ENCODE measurements around the gene MYH7B. TPM values are rescaled to one million over a fixed set of nuclear protein-coding genes. Genes with fewer than 3 reads are reported as not detected.

MYH7B gene
- total RNA-seq, 5 donors from 2014 or later (not counting 1 experiment from before 2014, with no cell fraction given), result 0.48 to 0.76 (median 0.67) TPM

GRCh38 chr20:34920055-34920454 is 35.6 kb upstream of the MYH7B start:
- no peak overlapping the region for H3K4me3 ChIP-seq (ENCODE audit: control insufficient read depth in 1 of 2, extremely low read depth in 1 of 2, low read length in 1 of 2)
- peaks cover 20% of the 10 kb centered on the region for H3K36me3 Mint-ChIP-seq
- no peak for ATAC-seq (replicated peaks in 1 of 4)
- H3K36me3 ChIP-seq (ENCODE audit: control insufficient read depth in 2 of 2, extremely low read depth in 1 of 2, insufficient read depth in 1 of 2, low read length in 1 of 2), result peaks cover 2 to 5% of the 10 kb centered on the region in 2 donors
- H3K4me1 ChIP-seq (ENCODE audit: control insufficient read depth in 1 of 2, extremely low read depth in 1 of 2, insufficient read depth in 2 of 2, low read length in 2 of 2), result peaks cover 0 to 10% of the 10 kb centered on the region in 2 experiments
- no peaks in the 10 kb centered on the region for H3K27me3 Mint-ChIP-seq
- H3K27me3 ChIP-seq (replicated peaks in 1 of 2; ENCODE audit: control insufficient read depth in 2 of 2, extremely low read depth in 1 of 2, insufficient read depth in 2 of 2, low read length in 1 of 2), result no peaks in the 10 kb centered on the region
- H3K4me3 Mint-ChIP-seq, result no peak overlapping the region
- H3K27ac ChIP-seq (ENCODE audit: low read length), result no peak overlapping the region
- H3K9me3 ChIP-seq, result no peaks in the 10 kb centered on the region
- no peaks in the 10 kb centered on the region for H3K9me3 Mint-ChIP-seq
- DNase-seq, result no peak
- CTCF ChIA-PET, result no interaction called here
- peaks cover 20 to 26% (median 23%) of the 10 kb centered on the region in 3 donors for H3K4me1 Mint-ChIP-seq
- POLR2A ChIA-PET, result interaction anchor here in 1 of 2 donors (0.8 kb wide), 1 partner anchor 26 kb away, joined by 6 read pairs; no protein-coding TSS in a partner anchor
- H3K27ac Mint-ChIP-seq, result no peak overlapping the region

- Mint-ChIP-seq H3K27me3 (no peaks in the 10 kb centered on the region), H3K27ac (no peak overlapping the region)
These were observed 34.2 kb upstream of the MYH7B start for GRCh38 chr20:34921436-34921835.

GRCh38 chr20:34922654-34923381 is 32.9 kb upstream of the MYH7B start:
- Histone ChIP-seq H3K4me3 (ENCODE audit: control insufficient read depth in 1 of 2, extremely low read depth in 1 of 2, low read length in 1 of 2) (no peak overlapping the region), H3K27me3 (replicated peaks in 1 of 2; ENCODE audit: control insufficient read depth in 2 of 2, extremely low read depth in 1 of 2, insufficient read depth in 2 of 2, low read length in 1 of 2) (no peaks in the 10 kb centered on the region), H3K4me1 (ENCODE audit: control insufficient read depth in 1 of 2, extremely low read depth in 1 of 2, insufficient read depth in 2 of 2, low read length in 2 of 2) (peaks cover 2 to 14% of the 10 kb centered on the region in 2 experiments), H3K9me3 (no peaks in the 10 kb centered on the region), H3K27ac (ENCODE audit: low read length) (no peak overlapping the region), H3K36me3 (ENCODE audit: control insufficient read depth in 2 of 2, extremely low read depth in 1 of 2, insufficient read depth in 1 of 2, low read length in 1 of 2) (peaks cover 12 to 14% of the 10 kb centered on the region in 2 donors)
- no peak overlapping the region for H3K27ac Mint-ChIP-seq
- 100% methylated on average over 1 of the region's 5 CpGs for WGBS (ENCODE audit: insufficient coverage)
- CTCF ChIA-PET, result no interaction called here
- H3K36me3 Mint-ChIP-seq, result peaks cover 36% of the 10 kb centered on the region
- peaks cover 14 to 23% (median 20%) of the 10 kb centered on the region in 3 donors for H3K4me1 Mint-ChIP-seq
- no peak overlapping the region for H3K4me3 Mint-ChIP-seq
- POLR2A ChIA-PET, result interaction anchor here in 1 of 2 donors (0.6 kb wide), 1 partner anchor 44 kb away, joined by 3 read pairs; no protein-coding TSS in a partner anchor
- H3K9me3 Mint-ChIP-seq, result no peaks in the 10 kb centered on the region
- ATAC-seq (replicated peaks in 1 of 4) (no peak), DNase-seq (no peak)
- H3K27me3 Mint-ChIP-seq, result no peaks in the 10 kb centered on the region

More at GRCh38 chr20:34921436-34921835, 34.2 kb upstream of the MYH7B start:
- no peaks in the 10 kb centered on the region for H3K27me3 ChIP-seq (replicated peaks in 1 of 2; ENCODE audit: control insufficient read depth in 2 of 2, extremely low read depth in 1 of 2, insufficient read depth in 2 of 2, low read length in 1 of 2)
- ATAC-seq (replicated peaks in 1 of 4), result no peak
- no peak overlapping the region for H3K27ac ChIP-seq (ENCODE audit: low read length)
- no peak overlapping the region for H3K4me3 ChIP-seq (ENCODE audit: control insufficient read depth in 1 of 2, extremely low read depth in 1 of 2, low read length in 1 of 2)
- Mint-ChIP-seq H3K4me1 (peaks cover 22 to 31% (median 30%) of the 10 kb centered on the region in 3 donors), H3K9me3 (no peaks in the 10 kb centered on the region), H3K36me3 (peaks cover 32% of the 10 kb centered on the region), H3K4me3 (no peak overlapping the region)
- WGBS (ENCODE audit: insufficient coverage), result no CpG with 5 or more reads among the region's 3 CpGs
- DNase-seq, result no peak
- peaks cover 0 to 17% of the 10 kb centered on the region in 2 experiments for H3K4me1 ChIP-seq (ENCODE audit: control insufficient read depth in 1 of 2, extremely low read depth in 1 of 2, insufficient read depth in 2 of 2, low read length in 2 of 2)
- H3K9me3 ChIP-seq, result no peaks in the 10 kb centered on the region
- ChIA-PET POLR2A (no interaction called here), CTCF (no interaction called here)
- H3K36me3 ChIP-seq (ENCODE audit: control insufficient read depth in 2 of 2, extremely low read depth in 1 of 2, insufficient read depth in 1 of 2, low read length in 1 of 2), result peaks cover 8 to 12% of the 10 kb centered on the region in 2 donors

GRCh38 chr20:34923414-34923813 is 32.3 kb upstream of the MYH7B start:
- H3K9me3 Mint-ChIP-seq, result no peaks in the 10 kb centered on the region
- H3K27ac Mint-ChIP-seq, result no peak overlapping the region
- Histone ChIP-seq H3K27me3 (replicated peaks in 1 of 2; ENCODE audit: control insufficient read depth in 2 of 2, extremely low read depth in 1 of 2, insufficient read depth in 2 of 2, low read length in 1 of 2) (no peaks in the 10 kb centered on the region), H3K27ac (ENCODE audit: low read length) (no peak overlapping the region), H3K4me3 (ENCODE audit: control insufficient read depth in 1 of 2, extremely low read depth in 1 of 2, low read length in 1 of 2) (no peak overlapping the region), H3K9me3 (no peaks in the 10 kb centered on the region), H3K4me1 (ENCODE audit: control insufficient read depth in 1 of 2, extremely low read depth in 1 of 2, insufficient read depth in 2 of 2, low read length in 2 of 2) (peaks cover 2 to 11% of the 10 kb centered on the region in 2 experiments), H3K36me3 (ENCODE audit: control insufficient read depth in 2 of 2, extremely low read depth in 1 of 2, insufficient read depth in 1 of 2, low read length in 1 of 2) (peaks cover 14 to 18% of the 10 kb centered on the region in 2 donors)
- no peak overlapping the region for H3K4me3 Mint-ChIP-seq
- CTCF ChIA-PET, result no interaction called here
- DNase-seq (no peak), ATAC-seq (replicated peaks in 1 of 4) (no peak)
- H3K27me3 Mint-ChIP-seq, result no peaks in the 10 kb centered on the region
- peaks cover 36% of the 10 kb centered on the region for H3K36me3 Mint-ChIP-seq
- no CpG with 5 or more reads among the region's 2 CpGs for WGBS (ENCODE audit: insufficient coverage)
- H3K4me1 Mint-ChIP-seq, result peaks cover 8 to 17% (median 14%) of the 10 kb centered on the region in 3 donors
- POLR2A ChIA-PET, result no interaction called here

- WGBS (ENCODE audit: insufficient coverage), result 100% methylated on average over 1 of the region's 3 CpGs
- no peak overlapping the region for H3K27ac ChIP-seq (ENCODE audit: low read length)
- Mint-ChIP-seq H3K4me1 (peaks cover 3 to 12% (median 6%) of the 10 kb centered on the region in 3 donors), H3K27me3 (no peaks in the 10 kb centered on the region), H3K9me3 (no peaks in the 10 kb centered on the region), H3K4me3 (no peak overlapping the region), H3K36me3 (peaks cover 42% of the 10 kb centered on the region), H3K27ac (no peak overlapping the region)
- H3K36me3 ChIP-seq (ENCODE audit: control insufficient read depth in 2 of 2, extremely low read depth in 1 of 2, insufficient read depth in 1 of 2, low read length in 1 of 2), result peaks cover 9 to 27% of the 10 kb centered on the region in 2 donors
- H3K4me1 ChIP-seq (ENCODE audit: control insufficient read depth in 1 of 2, extremely low read depth in 1 of 2, insufficient read depth in 2 of 2, low read length in 2 of 2), result peaks cover 2 to 8% of the 10 kb centered on the region in 2 experiments
- ChIA-PET POLR2A (no interaction called here), CTCF (no interaction called here)
- no peak overlapping the region for H3K4me3 ChIP-seq (ENCODE audit: control insufficient read depth in 1 of 2, extremely low read depth in 1 of 2, low read length in 1 of 2)
- no peaks in the 10 kb centered on the region for H3K9me3 ChIP-seq
- ATAC-seq (replicated peaks in 1 of 4), result no peak
- no peaks in the 10 kb centered on the region for H3K27me3 ChIP-seq (replicated peaks in 1 of 2; ENCODE audit: control insufficient read depth in 2 of 2, extremely low read depth in 1 of 2, insufficient read depth in 2 of 2, low read length in 1 of 2)
- no peak for DNase-seq
These were observed 30.3 kb upstream of the MYH7B start for GRCh38 chr20:34925341-34925740.

- ChIA-PET CTCF (no interaction called here), POLR2A (no interaction called here)
- Mint-ChIP-seq H3K27ac (peak overlapping the region in 1 of 2 donors; percentile 1), H3K9me3 (no peaks in the 10 kb centered on the region), H3K4me3 (no peak overlapping the region), H3K4me1 (peaks cover 3 to 12% (median 6%) of the 10 kb centered on the region in 3 donors), H3K36me3 (peaks cover 45% of the 10 kb centered on the region), H3K27me3 (no peaks in the 10 kb centered on the region)
- Histone ChIP-seq H3K36me3 (ENCODE audit: control insufficient read depth in 2 of 2, extremely low read depth in 1 of 2, insufficient read depth in 1 of 2, low read length in 1 of 2) (peaks cover 9 to 27% of the 10 kb centered on the region in 2 donors), H3K27ac (ENCODE audit: low read length) (no peak overlapping the region), H3K9me3 (no peaks in the 10 kb centered on the region), H3K4me1 (ENCODE audit: control insufficient read depth in 1 of 2, extremely low read depth in 1 of 2, insufficient read depth in 2 of 2, low read length in 2 of 2) (peaks cover 2 to 8% of the 10 kb centered on the region in 2 experiments), H3K27me3 (replicated peaks in 1 of 2; ENCODE audit: control insufficient read depth in 2 of 2, extremely low read depth in 1 of 2, insufficient read depth in 2 of 2, low read length in 1 of 2) (no peaks in the 10 kb centered on the region), H3K4me3 (ENCODE audit: control insufficient read depth in 1 of 2, extremely low read depth in 1 of 2, low read length in 1 of 2) (no peak overlapping the region)
- WGBS (ENCODE audit: insufficient coverage), result no CpG with 5 or more reads among the region's 1 CpG
- no peak for DNase-seq
- no peak for ATAC-seq (replicated peaks in 1 of 4)
These were observed 29.7 kb upstream of the MYH7B start for GRCh38 chr20:34925981-34926380.

All from T-cell (primary cell).